Ureter (tissue), 1 donor: ENCODE results near the gene FGF22. TPM values are rescaled to one million over a fixed set of nuclear protein-coding genes. Genes with fewer than 3 reads are reported as not detected.

Experiments
- DNase-seq: peaks from one replicate; pipeline ENCODE4 v3.0.0-alpha.2; 2020; ENCODE audit warnings: low spot score
- total RNA-seq: library from RNA; stranded (reverse); gene quantifications from one replicate; pipeline ENCODE4 v1.2.4, GENCODE V29; 2023
- donor health status: DM: yes; HTN: yes; CAD: no.

FGF22 gene
- total RNA-seq, 1 donor from 2014 or later = 0.29 TPM

DNA sequence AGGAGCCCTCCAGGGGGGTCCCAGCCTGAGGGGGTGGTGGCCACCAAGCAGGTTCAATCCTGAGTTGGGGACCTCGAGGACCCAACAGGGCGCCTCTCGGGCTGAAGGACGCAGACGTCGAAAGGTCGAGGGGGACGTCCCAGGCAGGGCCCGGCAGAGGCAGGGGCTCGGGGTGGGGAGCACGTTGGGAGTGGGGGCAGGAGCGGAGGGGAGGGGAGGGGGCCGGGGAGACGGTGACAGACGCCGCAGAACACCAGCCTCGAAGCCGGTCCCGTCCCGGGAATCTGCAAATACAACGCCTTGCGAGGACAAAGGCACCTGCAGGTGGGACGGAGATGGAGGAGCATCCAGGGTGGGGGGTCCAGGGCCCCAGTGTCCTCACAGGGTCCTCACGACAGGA is 4.1 kb downstream of the FGF22 start:
- no peak for DNase-seq

DNA sequence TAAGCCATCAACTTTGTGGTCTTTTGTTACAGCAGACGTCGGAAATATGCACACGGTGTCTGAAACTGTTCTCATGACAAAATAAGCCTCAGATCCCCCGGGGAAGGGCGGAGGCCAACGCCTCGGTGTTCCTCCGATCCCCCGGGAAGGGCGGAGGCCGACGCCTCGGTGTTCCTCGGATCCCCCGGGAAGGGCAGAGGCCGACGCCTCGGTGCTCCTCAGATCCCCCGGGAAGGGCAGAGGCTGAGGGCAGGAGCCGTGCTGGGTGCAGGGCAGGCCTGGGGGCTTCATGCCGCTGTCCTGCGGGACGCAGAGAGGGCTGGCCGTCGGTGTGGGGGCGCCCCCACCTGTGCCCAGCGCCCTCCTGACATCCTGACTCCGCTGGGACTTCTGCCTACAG is 4.7 kb downstream of the FGF22 start:
- DNase-seq = no peak

DNA sequence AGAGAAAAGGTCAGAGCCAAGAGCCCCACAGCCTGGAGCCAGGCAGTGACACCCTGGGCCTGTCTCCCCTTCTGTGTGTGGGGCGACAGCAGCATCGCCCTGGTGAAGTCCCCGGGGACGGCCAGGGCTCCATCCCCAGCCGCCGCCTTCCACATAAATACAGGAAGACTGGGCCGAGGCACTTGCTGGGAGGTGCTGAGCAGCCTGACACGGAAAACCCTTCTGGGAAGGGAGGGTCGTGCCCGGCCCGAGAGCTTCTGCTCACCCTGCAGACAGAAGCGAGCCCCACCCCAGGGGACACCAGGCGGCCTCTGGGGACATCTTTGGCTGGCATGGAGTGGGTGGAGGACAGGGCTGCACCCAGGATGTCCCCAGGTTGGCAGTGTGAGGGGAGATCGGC is 5.1 kb downstream of the FGF22 start:
- DNase-seq = no peak

GRCh38 chr19:645912-646778 is 6.5 kb downstream of the FGF22 start:
- DNase-seq = no peak

DNA sequence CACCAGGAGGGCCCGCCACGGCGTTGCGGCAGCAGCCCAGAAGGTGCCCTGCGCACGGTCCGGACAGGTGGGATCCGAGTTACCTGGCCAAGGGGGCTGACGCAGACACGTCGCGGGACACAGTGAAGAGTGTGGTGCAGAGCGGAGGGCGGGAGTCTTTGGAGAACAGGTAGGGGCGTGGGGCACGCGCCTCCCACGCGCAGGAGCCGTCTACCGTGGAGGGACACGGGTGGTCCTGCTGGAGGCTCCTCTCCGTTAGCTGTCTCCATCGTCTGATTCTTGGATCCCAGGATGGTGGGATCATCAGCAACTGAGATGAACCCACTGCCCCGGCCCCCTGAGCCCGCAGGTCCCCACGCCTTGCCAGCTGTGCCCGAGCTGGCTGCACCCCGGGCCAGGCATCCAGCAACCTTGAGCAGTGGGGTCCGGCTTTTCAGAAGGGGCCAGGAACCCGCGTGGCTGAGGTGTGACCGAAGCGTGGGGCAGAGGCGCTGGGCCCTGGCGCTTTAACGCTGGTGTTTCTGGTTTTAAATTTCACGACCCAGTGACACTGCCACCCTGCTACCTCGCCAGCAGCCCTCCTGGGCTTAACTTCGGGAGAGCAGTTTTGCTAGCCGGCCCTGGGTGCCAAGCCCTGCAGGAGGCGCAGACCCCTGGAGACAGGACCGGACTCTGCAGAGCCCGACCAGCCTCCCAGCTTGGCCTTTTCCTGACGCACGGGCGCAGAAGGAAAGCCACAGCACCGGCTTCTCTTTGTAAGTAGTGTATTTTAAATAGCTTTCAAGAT is 7.3 kb downstream of the FGF22 start:
- no peak for DNase-seq

- DNase-seq = no peak
Measured at GRCh38 chr19:647566-648284, 8.0 kb downstream of the FGF22 start.

DNA sequence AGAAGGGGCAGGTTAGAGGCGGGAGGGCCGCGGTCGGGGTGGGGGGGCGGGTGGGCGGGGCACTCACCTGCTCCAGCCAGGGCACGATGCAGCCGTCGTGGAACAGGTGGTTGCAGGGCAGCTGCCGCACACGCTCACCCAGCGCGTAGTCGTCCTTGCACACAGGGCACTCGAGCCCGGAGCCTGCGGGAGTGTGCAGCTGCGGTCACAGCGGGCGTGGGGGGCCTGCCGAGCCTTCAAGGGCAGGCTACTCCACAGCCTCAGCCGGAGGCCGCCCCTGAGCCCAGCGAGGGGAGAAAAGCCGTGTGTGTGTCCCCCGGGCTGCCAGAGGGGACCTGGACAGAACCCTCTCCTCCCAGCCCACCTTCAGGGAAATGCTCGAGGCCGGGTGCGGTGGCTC is 8.6 kb downstream of the FGF22 start:
- DNase-seq = no peak

DNA sequence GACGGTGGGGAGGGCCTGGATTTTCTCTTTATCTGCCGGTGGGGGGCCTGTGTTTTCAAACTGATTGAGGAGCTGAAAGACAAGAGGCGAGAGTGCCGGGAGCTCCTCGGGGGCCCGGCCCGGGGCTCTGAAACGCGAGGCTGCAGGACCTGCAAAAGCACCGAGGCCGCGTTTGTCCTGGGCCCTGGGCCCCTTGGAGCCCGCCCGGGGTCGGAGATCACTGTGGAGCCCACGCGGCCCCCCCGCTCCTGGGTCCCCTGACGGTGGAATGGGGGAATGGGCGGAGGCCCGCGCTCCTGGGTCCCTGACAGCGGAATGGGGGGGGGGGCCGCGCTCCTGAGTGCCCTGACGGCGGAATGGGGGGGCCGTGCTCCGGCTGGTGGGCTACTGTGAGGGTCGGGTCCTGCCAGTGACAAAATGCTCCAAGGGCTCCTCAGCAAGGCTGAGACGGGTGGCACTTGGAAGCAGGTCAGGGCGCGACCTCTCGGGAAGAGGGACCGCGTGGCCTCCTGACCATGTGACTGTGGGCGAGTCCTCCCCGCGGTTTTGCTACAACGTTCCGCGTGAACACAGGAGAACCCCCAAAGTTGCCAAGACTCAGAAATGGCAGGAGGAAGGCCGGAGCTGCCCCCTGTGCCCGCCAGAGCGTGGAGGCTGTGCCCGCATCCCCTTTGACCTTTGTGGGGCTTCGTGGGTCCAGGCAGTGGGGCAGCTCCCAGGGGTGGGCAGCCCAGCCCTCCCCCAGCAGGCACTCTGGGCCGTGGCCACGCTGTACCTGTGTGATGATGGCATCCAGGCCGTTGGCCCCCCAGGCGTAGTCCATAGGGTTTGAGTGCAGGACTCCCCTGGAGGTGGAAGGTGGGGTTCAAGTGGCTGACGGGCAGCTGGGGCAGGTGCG is 9.5 kb downstream of the FGF22 start:
- DNase-seq = no peak

GRCh38 chr19:650121-650520 is 10.4 kb downstream of the FGF22 start:
- no peak for DNase-seq

DNA sequence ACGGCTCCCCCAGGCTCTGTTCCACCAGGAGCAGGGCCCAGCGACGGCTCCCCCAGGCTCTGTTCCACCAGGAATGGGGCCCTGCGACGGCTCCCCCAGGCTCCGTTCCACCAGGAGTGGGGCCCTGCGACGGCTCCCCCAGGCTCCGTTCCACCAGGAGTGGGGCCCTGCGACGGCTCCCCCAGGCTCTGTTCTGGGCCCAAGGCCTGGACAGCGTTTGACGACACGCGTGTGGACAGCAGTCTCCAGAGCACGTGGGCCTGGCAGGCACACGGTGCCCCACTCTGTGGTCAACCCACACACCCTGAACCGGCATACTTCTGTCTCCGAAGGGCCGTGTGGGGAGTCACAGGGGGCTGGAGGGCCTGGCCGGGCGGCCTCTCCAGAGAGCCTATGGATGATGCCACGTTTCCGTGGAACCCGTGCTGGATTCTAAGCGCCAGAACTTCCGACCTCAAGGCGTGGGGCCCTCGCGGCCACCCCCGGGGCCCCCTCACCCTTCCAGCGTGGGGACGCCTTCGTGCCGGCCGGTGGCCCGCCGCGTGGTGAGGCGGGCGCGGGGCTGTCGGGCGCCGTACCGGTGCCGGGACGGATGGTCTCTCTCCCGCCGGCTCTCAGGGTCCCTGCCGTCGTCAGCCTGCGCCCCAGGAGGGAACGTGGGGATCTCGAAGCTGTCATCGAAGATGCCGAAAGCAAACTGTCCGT is 11.6 kb downstream of the FGF22 start:
- DNase-seq = no peak

DNA sequence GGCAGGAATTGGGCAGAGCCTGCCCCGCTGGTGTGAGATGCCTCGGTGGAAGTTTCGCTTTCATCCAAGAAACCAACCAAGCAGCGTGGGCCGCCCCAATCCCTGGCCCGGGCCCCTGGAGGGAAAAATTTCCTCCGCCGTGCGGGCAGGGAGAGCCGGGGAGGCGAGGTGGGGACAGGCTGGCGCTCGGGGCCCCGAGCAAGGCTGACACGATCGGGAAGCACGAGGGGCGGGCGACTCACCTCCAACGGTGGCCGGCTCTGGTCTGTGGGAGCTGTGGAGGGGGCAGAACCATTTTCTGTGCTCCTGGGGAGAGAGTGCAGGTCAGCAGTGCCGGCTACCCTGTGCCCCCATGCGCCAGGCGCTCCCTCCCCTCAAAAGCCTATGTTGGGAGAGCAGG is 12.3 kb downstream of the FGF22 start:
- DNase-seq = no peak

GRCh38 chr19:652467-653389 is 13.0 kb downstream of the FGF22 start:
- DNase-seq = no peak

- DNase-seq = no peak
Measured at GRCh38 chr19:653425-653824, 13.7 kb downstream of the FGF22 start.

- DNase-seq = no peak
Measured at GRCh38 chr19:655691-656090, 16.0 kb downstream of the FGF22 start.

DNA sequence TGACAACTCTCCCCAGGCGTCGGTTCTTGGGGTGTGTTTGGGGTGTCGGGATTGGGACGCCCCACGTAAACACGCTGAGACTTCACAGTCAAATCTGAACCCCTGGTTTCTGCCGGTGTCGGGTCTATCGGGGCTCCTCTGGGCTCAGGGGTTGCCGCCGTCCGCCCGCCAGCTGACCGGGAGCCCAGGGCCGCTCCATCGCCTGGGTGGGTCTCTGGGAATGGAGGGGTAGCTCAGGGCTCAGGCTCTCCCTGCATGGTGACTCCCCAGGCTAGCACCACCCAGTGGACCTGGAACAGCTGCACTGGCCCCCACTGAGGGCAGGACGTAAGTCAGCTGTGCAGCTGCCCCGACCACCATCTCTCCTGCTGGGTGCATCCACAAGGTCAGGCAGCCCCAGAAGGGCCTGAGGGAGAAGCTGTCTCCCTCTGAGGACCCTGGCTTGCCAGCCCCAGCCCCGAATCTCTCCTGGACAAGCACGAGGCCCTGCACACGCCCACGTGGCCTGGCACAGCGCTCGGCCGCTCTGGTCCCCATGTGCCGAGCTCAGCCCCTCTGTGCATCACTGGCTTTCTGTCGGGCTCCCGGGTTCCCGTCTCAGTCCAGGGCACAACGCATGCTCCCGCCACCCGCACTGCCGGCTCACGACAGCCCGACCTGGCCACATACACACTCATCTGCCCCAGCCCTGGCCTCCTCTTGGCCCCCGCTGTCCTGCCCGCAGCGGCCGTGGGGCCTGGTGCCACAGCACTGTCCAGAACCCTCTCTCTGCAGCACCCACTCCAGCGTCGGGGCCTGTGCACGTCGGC is 17.3 kb downstream of the FGF22 start:
- DNase-seq = no peak

- no peak for DNase-seq
Measured at GRCh38 chr19:657611-658010, 17.9 kb downstream of the FGF22 start.

DNA sequence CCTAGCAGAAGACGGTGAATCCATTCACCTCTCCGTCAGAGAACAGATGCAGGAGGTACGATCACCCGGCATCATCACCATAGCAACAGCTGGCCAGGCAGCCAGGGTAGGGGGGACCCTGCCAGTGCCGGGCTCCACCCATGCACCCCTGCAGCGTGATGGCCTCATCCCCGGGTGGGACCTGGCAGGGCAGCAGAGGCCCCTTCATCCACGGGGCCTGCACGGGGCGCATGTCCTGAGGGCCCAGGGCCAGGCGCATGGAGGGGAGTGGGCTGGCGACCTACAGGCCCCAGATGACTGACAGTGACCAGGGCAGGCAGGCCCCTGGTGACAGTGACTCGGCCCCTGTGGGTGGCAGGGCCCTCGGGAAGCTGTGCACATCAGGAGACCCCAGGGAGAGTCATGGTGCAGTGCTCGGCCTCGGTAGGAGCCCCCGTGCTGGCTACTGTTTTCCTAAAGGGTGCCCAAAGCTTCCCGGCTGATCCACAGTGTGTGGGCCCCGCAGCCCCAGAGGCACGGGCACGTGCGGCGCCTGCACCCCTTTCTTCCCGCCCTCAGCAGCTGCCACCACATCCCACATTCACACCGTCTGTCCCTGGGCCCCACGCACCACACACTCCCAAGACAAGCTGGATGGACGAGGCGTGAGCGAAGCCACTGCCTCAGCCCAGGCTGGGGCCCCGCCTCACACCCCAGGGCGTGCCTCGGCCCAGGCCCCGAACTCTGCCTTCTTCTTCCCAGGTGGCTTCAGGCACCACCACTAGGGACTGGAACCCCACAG is 18.6 kb downstream of the FGF22 start:
- no peak for DNase-seq
